GM18526 (cell line): ENCODE measurements around the gene PPP2R3B.

Experiments used
- POLR2A ChIP-seq: IDR thresholded peaks from 3 replicates; pipeline ENCODE4 v1.6.1; 2011; ENCODE audit not compliant: insufficient read length; ENCODE audit errors: extremely low read depth

Gene PPP2R3B

DNA sequence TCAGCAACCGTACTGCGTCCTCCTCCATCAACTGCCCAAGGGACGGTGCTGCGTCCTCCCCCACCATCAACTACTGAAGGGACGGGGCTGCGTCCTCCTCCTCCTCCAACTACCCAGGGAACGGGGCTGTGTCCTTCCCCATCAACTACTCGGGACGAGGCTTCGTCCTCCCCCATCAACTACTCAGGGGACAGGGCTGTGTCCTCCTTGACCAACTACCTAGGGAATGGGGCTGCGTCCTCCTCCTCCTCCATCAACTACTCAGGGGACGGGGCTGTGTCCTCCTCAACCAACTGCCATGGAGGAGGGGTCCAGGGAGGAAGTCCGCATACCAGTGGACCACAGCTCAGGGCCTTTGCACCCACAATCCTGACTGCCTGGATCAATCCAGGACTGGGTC lies 24.4 kb downstream of the PPP2R3B start:
- no peak for TF ChIP-seq POLR2A

DNA sequence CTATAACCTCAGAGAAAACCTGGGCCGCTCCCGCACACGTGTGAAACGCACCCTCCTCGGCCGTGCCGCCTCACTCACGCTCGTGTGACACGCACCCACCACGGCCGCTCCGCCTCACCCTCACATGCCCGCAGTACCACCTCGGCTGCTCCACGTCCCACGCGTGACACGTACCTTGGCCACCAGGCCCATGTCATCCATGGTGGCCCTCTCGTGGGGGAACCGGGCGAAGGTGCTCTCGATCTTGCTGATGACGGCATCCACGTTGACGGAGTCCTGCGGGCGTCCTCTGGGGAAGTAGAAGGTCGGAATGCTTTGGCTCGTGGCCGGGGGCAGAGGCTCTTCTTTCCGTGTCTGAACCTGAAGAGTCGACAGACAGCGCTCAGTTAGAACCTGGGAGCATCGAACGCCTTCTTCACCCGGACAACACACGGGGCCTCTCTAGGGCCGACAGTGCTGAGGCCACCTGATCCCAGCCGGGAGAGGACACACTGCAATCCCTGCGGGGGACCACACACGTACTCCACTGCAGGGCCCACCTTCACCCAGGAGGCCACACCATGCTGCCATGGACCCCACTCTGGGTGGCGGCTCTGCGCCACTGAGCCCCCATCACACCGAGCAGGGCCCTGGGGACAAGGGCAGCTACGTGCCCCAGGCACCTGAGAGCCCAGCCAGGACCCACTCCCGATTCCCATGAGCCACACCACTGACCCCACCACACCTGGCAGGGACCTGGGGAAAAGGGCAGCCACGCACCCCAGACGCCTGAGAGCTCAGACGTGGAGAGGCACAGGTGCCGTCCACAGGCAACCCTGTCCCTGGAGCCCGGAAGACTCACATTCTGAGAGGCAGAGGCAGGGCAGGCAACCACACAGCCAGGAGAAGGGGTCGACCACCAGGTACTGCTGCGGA lies 25.2 kb downstream of the PPP2R3B start:
- TF ChIP-seq POLR2A = no peak

DNA sequence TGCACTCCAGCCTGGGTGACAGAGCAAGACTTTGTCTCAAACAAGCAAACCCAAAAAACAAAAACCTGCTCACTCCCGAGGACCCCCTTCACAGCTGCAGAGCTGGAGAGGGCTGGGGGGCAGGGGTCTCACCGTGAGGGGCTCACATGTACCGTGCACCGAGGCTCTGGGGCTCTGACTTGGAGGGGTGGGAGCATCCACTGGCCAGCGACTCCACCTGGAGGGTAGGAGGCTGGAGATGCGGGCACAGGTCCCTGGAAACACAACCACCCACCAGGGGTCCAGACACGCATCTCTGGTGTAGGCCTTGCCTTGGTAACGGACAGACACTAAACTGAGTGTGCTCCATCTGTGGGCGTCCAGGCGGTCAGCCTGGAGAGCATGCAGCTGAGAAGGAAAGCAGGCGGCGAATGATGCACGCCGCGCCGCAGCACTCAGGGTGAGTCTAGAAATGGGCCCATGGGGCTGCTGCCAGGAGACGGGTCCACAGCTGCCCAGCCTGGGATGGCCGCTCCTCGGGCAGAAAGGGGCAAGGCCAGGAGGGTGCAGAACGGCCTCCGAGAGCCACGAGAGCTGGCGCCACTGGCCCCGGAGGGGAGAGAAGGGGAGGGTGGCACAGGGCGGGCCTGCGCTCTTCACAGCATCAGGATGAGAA lies 26.1 kb downstream of the PPP2R3B start:
- no peak for TF ChIP-seq POLR2A

DNA sequence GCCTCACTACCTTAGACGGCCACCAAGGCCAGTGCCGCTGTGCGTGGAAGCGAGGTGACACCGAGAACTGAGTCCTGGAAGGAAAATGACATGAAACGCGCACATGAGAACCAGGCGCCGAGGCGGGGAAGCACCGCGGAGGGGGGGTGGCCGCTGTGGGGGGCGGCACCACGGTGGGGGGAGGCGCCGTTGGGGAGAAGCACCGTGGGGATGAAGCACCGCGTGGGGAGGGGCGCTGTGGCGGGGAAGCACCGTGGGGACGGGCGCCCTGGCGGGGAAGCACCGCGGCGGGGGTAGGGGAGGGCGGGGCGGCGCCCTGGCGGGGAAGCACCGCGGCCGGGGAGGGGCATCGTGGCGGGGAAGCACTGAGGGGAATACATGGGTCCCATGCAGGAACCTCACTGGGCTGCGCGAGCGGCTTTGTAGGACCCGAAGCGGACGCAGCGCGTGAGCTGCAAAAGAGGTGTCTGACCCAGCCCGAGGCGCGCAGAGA lies 28.0 kb downstream of the PPP2R3B start:
- TF ChIP-seq POLR2A = no peak

DNA sequence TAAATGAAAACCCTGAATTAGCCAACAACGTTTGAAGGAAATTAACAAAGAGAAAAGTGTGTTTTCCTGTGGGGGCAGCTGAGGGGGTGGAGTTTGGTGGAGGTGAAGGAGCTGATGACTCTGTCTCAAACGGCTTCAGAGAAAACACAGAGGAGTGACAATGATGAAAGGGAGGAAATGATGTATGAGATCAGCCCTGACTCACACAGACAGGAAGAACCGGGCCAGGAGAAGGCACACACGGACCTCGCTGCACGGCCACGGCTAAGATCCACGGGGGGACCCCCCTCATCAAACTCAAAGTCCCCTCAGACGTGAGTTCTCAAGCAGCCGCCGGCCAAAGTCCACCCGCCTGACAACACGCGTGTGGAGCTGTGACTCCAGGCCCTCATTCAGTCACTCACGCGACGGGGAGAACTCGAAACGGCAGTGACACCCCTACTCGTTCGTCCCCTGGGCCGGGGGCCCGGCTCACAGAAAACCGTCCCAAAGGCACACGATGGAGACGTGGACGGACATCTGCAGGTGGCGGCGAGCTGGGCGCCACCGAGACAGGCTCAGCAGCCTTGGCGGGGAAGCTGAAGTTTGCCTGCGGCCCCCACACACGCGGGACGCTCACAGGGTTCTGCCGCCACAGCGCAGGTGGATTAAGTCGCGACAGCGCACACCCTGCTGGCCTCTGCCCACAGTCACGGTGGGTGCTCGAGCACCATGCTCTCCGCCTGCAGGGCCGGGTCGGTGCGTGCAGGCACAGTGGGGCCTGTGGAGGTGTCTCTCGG lies 28.8 kb downstream of the PPP2R3B start:
- TF ChIP-seq POLR2A = no peak

DNA sequence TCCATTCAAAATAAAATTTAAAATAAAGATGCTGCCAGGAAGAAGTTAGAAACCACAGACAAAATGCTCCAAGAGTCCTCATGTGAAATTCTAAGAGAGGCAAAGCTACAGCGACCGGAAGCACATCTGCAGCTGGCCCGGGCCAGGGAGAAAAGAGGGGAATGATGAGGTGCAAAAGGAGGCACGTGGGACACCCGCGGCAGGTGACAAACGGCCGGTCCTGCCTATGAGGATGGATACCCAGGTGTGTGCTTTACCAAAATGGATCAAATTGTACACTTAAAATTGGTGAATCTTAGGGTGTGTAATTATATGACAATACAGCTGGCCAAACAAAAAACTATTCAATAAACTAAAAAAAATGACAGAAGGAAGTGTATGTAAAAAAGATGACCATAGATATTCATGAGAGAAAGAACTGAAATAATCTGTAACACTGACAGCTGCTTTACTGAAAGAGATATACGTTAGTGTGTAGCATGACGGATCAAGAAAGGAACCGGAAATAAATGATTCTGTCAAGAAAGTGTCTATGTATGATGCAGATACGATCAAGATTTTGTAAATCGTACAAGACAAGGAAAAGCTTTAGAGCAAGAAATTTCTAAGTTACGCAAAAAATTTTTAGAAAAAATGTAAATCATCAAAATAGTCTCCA lies 29.5 kb downstream of the PPP2R3B start:
- TF ChIP-seq POLR2A = no peak

DNA sequence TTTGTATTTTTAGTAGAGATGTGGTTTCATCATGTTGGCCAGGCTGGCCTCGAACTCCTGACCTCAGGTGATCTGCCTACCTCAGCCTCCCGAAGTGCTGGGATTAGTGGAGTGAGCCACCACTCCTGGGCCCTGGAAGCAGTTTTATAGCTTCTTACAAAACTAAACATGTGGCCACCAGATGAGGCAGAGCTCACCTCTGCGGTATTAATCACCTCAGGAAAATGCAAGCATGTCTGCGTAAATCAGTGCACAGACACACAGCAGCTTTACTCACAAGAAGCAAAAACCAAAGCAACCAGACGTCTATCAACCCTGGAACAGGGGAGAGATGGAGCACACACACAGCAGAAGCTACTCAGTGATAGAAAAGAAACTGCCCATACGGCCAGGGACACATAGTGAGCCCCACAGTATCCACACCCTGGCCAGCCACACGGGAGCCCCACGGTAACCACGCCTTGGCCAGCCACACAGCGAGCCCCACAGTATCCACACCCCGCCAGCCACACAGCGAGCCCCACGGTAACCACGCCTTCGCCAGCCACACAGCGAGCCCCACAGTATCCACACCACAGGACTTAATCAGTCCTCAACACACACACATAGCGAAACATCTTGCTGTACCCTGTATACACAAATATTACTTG lies 30.2 kb downstream of the PPP2R3B start:
- no peak for TF ChIP-seq POLR2A

DNA sequence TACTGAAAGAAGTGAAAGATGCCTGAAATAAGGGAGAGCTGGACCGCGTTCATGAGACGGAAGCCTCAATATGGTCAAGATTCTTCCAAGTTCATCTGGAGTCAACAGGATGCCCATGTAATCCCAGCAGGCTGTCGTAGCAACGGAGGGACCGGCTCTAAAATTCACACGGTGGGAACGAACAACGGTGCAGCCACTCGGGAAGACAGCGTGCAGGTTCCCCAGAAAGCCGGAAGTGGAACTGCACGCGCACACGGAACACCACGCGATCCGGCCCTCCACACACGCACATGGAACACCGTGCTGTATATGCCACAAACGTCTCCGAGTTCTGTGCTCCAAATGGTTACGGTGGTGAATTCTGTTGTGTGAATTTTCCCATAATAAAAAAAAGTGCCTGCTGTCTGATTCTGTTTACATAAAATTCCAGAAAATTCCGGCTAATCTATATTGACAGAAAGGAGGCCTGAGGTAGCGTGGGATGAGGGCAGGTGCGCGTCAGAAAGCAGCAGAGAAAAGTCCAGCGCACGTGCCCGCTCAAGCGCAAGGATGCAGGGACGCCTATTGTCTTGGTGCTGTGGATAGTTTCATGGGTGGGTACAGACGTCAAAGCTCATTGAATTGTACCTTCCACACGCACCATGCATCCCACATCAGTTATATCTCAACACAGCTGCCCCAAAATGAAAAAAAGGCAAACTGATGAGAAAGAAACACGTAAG lies 31.2 kb downstream of the PPP2R3B start:
- no peak for TF ChIP-seq POLR2A

DNA sequence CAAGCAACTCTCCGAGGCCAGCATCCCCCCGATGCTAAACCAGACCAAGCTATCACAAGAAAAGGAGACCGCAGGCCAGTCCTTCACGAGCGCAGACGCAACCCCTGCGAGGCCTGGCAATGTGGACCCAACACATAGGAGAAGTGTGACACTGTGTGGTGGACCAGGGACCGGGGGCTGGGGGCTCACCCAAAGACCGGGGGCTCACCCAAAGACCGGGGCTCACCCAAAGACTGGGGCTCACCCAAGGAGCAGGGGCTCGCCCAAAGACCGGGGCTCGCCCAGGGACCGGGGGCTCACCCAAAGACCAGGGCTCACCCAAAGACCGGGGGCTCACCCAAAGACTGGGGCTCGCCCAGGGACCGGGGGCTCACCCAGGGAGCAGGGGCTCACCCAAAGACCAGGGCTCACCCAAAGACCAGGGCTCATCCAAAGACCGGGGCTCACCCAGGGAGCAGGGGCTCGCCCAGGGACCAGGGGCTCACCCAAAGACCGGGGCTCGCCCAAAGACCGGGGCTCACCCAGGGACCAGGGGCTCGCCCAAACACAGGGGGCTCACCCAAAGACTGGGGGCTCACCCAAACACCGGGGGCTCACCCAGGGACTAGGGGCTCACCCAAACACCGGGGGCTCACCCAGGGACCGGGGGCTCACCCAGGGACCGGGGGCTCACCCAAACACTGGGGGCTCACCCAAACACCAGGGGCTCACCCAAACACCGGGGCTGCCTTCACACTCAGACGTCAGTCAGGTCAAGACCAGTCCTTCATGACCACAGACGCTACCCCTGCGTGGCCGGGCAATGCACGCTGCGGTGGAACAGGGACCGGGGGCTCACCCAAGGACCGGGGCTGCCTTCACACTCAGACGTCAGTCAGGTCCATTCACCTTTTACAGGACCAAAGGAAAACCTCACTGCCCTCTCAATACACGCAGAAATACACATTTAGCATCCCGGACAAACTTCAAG lies 32.9 kb downstream of the PPP2R3B start:
- no peak for TF ChIP-seq POLR2A

DNA sequence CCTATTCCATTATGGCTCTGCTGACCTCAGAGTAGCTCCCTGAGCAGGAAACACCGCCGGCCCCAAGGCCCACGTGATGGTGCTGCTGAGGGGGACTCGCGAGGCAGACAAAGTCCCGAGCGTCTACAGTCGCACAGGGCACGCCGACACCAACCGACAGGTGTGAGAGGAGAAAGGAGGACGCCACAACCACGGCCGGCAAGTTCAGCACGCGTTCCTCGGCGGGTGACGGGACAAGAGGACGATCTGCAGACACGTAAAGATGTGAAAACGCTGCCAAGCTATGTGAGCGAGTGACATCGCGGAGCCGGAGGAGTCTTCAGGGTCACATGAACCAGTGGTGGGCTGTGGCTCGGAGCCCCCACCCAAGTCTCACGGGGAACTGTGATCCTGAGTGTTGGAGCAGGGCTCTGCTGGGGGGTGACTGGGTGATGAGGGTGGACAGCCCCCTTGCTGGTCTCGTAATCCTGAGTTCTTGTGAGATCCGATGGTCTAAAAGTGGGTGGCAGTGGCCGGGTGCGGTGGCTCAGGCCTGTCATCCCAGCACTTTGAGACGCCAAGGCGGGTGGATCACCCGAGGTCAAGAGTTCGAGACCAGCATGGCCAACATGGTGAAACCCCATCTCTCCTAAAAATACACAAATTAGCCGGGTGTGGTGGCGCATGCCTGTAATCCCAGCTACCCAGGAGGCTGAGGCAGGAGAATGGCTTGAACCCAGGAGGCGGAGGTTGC lies 34.0 kb downstream of the PPP2R3B start:
- no peak for TF ChIP-seq POLR2A

DNA sequence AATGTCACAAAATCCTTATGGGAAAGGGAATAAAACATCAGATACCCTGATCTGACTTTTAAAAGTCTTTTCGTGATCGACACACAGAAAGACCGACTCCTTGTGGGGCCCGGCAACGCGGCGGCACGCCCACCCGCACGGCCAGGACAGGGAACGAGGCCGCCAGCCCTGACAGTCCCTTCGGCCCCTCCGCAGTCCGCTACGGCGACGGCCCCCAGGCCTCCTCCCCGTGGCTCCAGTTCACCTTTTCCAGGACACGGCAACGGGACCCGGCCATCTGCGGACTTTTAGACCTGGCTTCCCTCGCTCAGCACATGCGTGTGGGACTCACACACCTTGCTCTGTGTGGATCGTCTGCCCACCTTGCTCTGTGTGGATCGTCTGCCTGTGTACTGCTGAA lies 34.5 kb downstream of the PPP2R3B start:
- TF ChIP-seq POLR2A = no peak

DNA sequence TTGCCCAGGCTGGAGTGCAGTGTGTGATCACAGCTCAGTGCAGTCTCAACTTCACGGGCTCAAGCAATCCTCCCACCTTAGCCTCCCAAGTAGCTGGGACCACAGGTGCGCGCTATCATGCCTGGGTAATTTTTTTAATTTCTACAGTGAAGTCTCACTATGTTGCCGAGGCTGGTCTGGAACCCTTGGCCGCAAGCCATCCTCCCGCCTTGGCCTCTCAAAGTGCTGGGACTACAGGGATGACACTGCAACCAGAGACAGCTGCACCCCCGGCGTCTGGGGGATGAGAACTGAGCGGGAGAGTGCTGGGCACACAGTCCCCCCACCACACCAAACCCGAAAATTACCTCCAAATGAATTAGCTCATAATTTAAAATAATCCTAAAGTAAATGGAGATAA lies 35.0 kb downstream of the PPP2R3B start:
- TF ChIP-seq POLR2A = no peak
